TTC549 (cell line): Measurements from ENCODE around the gene SERPINF2.
"Not testable (repeated sequence)": the region's sequence is repeated elsewhere in the genome, so short reads cannot be mapped to it uniquely, and the experiment has no call there.

Experiments used
- FAIRE-seq: peaks from 2 replicates; lab custom pipeline; 2012; peaks lifted over from hg19 to GRCh38; lab: Jason Lieb, UNC

Gene SERPINF2

DNA sequence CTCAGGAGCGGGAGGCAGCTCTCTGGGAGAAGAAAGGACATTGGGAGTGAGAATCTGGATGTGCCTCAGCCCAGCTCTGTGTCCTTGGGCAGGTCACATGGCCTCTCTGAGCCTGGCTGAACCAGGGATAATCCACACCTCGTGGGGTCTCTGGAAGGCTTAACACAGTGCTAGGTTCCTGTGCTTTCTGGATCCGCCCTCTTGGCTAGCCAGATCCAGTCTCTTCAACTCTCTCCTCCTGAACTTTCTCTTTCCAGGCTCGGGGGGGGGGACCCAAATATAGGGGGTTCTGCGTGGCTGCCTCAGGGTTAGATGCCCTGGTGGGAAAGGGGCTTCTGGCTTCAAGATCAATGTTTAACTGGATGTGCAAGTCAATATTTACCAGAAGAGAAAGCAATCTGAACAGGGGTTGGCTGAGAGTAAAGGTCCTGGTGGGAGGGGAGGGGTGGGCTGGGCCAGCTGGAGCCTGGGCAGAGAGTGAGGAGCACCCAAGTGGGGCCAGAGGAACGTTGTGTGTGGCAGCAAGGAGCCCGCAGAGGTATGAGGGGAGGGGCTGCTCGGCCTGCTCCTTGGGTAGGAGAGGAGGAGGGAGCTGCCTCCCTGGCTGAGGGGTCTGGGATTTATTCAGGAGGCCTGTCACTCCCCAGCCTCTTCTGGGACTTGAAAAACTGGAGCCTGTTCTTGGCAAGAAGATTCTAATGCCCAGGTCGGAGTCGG, at the start of gene SERPINF2:
Gene SERPINF2, plus strand, starts transcription at position 501 of the 717 bp plus-strand sequence. CDS start 2,125 bp downstream, outside the sequence.
- FAIRE-seq = no peak

DNA sequence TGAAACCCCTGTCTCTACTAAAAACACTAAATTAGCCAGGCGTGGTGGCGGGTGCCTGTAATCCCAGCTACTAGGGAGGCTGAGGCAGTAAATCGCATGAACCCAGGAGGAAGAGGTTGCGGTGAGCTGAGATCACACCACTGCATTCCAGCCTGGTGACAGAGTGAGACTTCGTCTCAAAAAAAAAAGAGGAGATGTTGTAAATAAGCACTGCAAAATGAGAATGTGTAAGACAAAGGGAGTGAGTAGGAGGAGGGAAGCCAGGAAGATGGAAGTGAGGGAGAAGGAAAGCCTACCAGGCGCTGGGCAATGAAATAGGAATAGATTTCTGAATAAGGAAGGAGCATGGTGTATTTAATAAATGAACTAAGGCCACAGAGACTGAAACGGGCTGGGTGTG, 49.3 kb upstream of the SERPINF2 start:
- no peak for FAIRE-seq

DNA sequence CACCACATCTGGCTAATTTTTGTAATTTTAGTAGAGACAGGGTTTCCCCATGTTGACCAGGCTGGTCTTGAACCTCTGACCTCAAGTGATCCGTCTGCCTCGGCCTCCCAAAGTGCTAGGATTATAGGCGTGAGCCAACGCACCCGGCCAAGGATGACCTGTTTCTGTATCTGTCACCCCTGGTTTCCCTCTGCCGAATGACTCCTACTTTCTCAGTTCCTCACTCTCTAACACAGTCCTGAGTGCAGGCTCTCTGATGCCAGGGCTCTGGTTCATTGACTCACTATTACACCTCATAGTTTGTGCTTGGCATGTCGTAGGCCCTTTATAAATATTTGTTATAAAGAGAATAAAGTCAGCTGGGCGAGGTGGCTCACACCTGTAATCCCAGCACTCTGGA, 47.3 kb upstream of the SERPINF2 start:
- FAIRE-seq = no peak

GRCh38 chr17:1697681-1698080, 45.0 kb upstream of the SERPINF2 start:
- no peak for FAIRE-seq

GRCh38 chr17:1699891-1700290, 42.8 kb upstream of the SERPINF2 start:
- FAIRE-seq = not testable (repeated sequence)

- FAIRE-seq = no peak
These were observed 39.6 kb upstream of the SERPINF2 start for GRCh38 chr17:1703063-1703462.

- no peak for FAIRE-seq
These were observed 37.7 kb upstream of the SERPINF2 start for GRCh38 chr17:1705004-1705403.

DNA sequence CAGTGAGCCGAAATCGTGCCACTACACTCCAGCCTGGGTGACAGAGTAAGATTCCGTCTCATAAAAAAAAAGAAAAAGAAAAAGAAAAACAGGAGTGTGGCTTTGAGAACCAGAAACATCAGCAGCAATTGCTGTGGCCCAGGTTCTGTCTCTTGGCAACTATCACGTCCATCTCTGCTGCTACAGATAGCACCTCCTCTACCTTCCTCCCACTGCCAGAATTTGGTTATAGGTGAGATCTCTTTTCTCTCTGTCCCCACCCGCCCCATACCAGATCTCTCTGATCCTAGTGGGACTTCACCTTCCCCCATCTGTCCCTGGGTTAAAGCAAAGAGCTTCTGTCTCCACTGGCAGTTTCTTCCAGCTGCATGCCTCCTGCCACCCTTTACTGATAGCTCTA, 35.6 kb upstream of the SERPINF2 start:
- FAIRE-seq = no peak

GRCh38 chr17:1708791-1709346, 33.8 kb upstream of the SERPINF2 start:
- FAIRE-seq = not testable (repeated sequence)

DNA sequence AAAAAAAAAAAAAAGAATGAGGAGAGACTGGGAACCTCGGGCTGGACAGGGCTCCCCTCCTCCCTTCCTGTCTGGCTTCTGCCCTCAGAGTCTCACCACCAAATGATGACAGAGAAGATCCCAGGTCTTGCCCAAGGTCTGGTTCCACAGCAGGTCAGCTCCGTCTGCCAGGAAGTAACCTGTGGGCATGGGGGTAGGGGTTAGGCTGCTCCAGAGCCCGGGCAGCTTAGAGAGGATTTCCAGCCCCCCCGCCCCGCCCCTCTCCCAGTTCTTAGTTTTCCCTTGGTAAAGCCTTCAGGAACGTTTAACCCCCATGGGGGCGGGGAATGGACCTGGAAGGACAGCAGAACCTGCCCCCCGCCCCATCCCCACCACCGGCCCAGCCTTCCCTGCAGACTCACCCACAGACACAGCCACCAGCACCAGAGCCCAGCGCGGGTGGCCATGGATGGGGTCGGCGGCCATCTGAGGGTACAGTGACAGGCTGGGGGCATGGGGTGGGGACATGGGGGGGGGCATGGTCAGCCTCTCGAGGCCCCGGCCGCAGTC, 33.2 kb upstream of the SERPINF2 start:
- FAIRE-seq = no peak

DNA sequence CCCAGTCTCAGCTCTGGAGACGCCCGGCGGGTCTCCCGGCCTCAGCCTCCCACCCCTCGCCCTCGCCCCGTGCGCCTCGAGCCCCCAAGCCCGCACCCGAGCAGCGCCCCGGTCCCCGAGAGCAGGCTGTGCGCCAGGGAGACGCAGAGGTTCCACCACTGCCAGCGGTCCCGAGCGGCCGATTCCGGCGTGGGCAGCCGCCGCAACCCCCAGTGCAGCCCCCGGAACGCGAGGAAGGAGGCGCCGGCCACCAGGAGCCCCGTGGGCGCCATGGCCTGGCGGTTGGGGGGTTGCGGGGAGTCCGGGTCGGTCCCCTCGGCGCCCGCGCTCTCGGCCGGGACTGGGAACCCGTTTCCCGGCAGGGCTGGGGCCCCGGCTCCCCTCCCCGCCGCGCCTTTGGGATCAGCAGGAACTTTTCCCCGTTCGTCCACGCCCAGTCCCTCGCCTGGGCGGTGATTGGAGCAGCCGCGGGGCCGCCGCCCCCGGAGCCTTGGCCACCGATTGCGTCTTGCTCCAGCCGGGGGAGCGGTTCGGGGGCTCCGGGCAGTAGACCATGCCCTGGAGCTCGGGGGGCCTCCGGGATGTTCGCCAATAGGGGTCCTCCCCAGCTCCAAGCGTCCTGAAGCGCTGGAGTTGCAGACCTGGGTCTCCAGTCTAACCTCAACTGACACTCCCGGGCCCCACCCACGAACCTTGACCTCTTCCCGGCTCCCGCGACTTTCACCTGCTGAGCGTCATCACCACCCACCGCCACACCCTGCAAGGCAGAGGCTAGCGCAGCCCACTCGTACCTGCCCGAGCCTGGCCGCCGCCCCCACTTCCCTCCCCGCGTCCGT, 32.5 kb upstream of the SERPINF2 start, which contains the start of gene TLCD2:
Gene TLCD2, minus strand, starts transcription at position 407 of the 836 bp plus-strand sequence. Its CDS starts 135 bp downstream, at position 272.
- no peak for FAIRE-seq

GRCh38 chr17:1710807-1711553, 31.7 kb upstream of the SERPINF2 start:
- FAIRE-seq = no peak

DNA sequence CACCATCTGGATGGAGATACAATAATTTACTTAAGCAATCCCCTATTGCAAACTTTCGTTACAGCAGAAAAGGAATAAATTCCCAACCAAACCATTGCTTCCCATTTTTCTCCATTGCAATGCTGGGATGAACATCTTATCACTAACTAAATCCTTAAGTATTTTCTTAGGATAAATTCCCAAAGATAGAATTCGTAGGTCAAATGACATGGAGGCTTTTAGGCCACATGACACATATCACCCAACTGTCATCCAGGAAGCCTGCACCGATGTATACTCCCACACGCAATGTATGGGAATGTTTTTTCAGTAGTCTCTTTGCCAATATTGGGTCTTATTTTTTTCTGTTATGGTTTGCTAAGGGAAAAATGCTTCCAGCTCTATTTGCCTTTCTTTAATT, 30.9 kb upstream of the SERPINF2 start:
- FAIRE-seq = no peak

GRCh38 chr17:1712271-1712670, 30.4 kb upstream of the SERPINF2 start:
- no peak for FAIRE-seq

- FAIRE-seq = no peak
These were observed 29.4 kb upstream of the SERPINF2 start for GRCh38 chr17:1713160-1713877.

DNA sequence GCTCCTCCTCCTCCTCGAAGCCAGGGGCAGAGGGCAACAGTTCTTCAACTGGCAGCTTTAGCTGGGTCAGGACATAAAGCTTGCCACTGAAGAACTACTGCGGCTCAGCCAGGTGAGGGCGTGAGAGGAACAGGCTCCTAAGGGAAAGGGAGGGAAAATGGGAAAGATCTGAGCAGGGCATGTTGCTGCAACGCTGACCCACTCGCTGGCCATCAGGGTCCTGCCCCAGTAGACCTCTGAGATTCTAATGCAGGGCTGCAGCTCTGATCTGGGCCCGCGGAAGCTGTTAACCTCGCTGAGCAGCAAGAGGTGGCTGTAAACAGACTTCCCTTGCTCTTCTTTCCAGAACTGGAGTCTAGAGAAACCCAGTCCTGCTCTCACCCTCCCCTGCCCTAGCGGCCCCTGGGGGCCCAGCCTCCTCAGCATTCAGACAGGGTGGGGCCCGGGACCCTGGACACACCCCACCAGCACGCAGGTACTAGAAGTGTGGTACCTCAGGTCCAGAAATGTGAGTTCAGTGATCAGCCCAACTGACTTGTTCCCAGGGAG, 28.7 kb upstream of the SERPINF2 start:
- FAIRE-seq = no peak

- no peak for FAIRE-seq
These were observed 28.2 kb upstream of the SERPINF2 start for GRCh38 chr17:1714427-1714979.

- FAIRE-seq = no peak
These were observed 27.5 kb upstream of the SERPINF2 start for GRCh38 chr17:1714980-1715802.

GRCh38 chr17:1715803-1716075, 26.9 kb upstream of the SERPINF2 start:
- no peak for FAIRE-seq
